Pons (tissue), 1 donor: Measurements from ENCODE around the gene UBR4.
A peak's percentile ranks its signal among the peaks of the same experiment; 100 is the strongest.

Source experiments
- DNase-seq: peaks from one replicate; pipeline ENCODE4 v3.0.0-alpha.2; 2016; ENCODE audit warnings: low spot score

UBR4 gene

DNA sequence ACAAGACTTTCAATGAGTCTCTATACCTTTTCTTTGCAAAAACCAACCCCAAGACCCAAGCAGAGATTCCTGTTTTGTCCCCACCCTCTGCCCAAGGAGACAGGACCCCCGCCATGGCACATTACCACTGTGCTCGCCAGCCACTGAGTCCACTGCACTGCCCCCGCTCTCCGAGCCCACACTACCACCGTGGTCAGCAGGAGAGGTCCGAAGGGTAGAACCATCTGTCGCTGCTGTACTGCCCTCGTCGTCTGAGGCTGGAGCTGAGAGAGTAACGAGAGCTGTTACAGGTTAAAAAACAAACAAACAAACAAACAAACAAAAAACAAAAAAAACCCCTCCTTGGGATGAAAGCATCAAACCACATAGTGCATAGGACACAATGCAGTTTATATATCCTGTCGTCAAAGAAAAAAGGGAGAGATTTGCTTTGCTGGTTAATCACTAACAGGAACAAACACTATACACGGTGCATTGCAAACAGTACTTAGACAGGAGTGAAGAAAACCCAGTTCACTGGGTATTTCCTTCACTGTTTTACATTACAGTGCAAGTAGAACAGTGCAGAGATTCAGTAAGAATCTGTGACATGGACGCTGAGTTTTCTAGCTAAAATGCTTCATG lies 71.0 kb downstream of the UBR4 start:
- DNase-seq, result no peak

DNA sequence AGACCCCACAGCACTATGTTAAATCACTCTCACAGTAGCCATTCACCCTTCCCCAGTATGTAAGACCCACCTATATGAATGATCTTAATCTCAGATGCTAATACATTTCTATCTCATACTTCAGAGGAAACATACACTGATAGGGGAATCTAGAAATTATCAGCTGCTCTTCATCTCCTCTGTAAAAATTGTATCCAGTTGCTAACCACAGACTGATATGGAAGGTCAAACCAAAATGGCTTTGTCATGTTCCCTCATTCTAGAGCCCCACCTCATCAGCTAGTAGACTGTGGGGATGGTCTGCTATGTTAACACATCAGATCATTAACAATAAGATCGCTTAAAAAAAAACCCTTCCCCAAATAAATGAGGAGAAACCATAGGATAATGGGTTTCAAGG lies 71.7 kb downstream of the UBR4 start:
- no peak for DNase-seq

DNA sequence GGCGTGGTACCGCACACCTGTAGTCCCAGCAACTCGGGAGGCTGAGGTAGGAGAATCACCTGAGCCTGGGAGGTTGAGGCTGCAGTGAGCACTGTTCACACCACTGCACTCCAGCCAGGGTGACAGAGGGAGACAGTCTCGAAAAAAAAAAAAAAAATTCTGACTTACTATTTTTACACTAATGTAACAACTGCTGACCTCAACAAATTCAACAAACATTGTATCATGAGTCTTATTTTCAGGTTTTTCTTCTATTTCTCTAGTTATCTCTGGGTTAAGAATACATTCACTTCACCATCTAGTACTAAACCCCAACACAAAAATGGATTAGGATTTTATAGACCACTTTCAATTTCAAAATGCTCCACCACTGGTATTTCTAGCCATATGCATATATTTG lies 72.9 kb downstream of the UBR4 start:
- DNase-seq, result no peak

DNA sequence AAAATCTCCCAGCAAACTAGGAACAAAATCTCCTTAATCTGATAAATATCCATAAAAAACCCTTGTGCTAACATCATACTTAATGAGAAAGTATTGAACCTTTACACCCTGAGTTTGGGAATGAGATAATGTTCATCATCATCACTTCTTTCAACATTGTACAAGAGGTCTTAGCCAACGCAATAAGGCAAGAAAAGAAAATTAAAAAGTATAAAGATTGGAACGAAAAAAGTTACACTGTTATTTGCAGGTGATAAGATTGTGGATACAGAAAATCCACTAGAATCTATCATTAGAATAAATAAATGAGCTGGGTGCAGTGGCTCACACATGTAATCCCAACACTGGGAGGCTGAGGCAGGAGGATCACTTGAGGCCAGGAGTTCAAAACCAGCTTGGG lies 76.7 kb downstream of the UBR4 start:
- DNase-seq, result no peak

DNA sequence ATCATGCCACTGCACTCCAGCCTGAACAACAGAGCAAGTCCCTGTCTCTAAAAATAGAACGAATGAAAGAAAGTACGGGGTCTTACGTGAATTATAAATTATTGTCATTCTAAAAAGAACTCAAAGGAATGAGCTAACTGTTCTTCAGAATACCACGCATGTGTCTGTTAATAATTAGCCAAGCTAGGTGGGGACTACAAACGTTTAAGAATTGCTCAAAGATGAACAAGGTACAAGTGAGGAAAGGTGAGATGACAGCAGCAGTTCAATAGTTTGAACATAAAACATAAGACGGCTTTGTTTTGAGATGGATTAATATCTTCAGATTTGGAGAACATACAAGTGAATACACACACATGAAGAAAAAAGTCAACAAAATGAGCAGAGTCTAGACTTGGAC lies 79.6 kb downstream of the UBR4 start:
- DNase-seq, result no peak

DNA sequence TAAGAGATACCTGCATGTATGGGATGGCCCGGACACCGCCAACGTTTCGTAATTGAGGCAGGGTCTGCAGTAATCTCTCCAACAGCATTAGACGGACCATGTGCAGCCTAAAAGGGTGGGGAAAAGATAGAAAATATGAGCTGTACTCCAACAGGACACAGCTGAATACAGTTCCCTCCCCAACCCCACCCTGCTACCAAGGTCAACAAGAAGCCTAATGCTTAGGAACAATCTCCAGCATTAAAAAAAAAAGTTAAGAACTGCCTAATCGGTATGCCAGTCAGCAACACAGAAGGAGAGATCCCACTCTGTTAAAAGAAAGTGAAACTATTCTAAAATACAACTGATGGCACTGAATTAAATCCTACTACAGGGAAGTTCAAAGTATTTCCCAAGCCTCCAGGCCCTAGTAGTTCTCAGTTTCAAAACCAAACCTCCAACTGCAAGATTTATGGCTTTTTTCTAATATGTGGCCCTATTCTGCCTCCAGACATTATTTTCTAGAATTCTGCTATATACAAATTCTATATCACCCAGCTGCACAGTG lies 81.0 kb downstream of the UBR4 start:
- DNase-seq, result no peak

DNA sequence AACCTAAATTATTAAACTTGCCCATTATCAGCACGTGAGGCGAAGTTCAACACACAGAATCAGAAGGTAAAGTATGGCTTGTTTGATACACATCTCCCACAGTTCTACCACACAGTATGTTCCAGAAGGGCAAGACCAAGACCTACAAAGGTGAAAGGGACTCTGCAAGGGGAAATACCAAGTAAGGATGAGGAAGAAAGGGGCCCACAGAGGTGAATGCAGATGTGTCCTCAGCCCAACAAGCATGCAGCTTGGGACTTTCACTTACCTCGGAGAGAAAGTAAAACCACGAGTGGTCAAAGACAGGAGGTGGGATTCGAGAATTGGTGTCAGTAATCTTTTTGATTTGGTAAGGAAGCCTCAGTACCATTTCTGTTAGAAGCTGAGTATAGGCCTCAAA lies 85.8 kb downstream of the UBR4 start:
- no peak for DNase-seq

DNA sequence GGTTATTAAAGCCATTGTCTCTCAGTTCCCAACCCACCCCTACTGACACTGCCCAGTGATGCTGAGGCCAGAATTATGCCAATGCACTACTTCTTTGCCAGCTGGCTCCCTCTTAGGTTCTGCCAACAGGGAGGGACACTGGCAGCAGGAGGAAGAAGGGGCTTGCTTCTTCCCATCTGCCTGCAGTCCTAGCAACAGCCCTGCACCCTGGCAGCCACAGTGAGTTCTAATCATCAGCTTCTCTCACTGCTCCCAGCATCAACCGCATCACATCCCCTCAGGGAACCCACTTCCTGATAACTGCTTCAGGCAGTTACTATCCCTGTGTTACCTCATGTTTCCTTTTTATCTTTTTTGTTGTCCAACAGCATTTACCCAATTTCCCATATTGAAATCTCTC lies 86.2 kb downstream of the UBR4 start:
- DNase-seq, result peak; percentile 31

DNA sequence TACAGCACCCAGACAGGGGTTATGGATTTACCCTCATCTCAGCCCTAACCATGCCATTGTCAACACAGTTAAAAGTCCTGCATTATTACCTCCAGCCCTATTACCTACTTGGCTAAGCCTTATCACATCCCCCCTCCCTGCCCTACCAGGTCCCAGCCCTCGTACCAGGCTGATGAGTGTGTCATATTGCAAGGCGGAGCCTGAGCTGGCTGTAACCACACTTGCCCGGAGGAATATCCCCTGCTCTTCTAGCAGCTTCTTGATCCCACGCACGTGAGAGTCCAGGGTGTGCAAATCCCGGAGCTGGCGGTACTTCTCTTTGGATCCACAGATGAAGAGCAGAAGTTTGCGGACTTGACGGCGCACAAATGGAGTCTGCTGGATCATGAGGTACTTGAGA lies 87.4 kb downstream of the UBR4 start:
- DNase-seq, result no peak

DNA sequence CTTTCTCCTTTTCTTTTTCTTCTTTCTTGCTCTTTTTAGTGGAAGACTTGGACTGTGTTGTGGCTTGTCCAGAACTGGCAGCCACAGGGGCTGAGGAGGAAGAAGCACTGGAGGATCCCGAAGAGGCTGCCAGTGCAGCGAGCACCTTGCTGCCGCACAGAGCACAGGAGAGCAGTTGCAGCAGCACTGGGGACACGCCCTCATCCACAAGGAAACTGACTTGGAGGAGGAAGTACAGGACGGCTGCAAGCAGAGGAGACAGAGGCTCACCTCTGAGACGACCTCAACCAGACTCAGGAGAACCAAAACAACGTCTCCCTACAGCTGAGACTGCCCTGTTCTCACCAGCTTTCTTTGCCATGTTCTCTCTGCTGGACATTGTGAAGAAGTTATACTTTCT lies 88.9 kb downstream of the UBR4 start:
- no peak for DNase-seq

DNA sequence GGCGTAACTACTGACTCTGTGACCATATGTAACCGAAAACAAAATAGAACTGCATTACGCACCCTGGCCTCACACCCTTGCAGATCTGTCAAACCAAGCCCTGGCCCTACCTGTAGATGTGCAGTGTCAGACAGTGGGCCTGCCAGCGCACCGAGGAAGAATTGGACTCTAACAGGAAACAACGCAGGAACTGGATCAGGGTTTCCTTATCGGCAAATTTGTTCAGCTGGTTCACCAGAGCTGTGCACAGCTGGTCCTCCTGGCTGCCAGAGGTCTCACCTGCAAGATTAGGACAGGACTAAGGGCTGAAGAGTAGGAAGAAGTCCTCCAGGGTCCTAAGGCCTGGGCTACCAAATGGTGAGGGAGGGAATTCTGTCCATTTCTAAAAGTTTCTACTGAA lies 90.0 kb downstream of the UBR4 start:
- DNase-seq, result no peak

DNA sequence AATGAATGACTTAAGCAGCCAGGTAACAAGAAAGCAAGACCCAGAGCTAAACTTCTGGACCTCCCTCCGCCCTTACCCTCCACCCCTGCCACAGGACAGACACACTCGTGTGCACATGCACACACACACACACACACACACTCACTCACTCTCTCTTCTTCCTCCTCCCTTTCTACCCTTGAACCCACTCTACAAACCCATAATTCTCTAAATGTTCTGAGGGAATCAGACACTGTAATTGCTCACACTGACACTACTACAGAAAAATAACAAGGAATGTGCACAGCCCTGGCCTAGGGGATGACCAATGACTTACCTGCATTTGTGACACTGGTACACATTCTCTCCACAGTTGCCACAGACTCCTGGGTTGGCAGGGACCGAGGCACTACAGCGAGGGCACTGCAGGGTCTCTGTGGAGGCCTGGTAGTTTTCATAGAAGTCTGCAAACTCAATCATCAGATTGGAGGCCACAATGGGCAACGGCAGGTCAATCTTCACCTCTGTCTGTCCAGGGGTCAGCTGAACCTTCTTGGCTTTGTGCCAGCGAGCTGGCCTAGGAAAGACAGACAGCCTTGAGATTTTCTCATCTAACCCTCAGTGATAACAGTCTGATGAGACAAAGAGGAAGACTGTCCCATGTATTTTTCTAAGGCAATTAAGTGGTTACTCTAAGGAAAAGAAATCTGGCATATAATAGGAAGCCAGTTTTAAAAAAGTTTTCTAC lies 94.8 kb downstream of the UBR4 start:
- no peak for DNase-seq

DNA sequence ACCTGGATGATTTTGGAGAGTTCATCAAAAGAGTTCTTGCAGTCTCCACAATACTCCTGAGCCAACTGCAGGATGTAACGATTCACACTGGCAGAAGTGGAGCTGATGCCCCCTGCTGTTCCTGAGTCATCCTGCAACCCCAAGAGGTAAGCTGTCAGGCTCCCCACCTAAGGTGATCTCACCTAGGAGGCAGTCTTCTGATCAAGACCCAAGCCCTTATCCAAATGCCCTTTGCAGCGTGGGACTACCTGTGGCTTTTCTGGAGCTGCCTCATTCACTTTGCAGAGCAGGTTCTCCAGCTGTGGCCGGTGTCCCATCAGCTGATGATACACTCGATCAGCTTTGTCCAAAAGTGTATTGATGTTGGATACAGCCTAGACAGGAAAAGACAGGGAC lies 96.4 kb downstream of the UBR4 start:
- peak; percentile 26 for DNase-seq

DNA sequence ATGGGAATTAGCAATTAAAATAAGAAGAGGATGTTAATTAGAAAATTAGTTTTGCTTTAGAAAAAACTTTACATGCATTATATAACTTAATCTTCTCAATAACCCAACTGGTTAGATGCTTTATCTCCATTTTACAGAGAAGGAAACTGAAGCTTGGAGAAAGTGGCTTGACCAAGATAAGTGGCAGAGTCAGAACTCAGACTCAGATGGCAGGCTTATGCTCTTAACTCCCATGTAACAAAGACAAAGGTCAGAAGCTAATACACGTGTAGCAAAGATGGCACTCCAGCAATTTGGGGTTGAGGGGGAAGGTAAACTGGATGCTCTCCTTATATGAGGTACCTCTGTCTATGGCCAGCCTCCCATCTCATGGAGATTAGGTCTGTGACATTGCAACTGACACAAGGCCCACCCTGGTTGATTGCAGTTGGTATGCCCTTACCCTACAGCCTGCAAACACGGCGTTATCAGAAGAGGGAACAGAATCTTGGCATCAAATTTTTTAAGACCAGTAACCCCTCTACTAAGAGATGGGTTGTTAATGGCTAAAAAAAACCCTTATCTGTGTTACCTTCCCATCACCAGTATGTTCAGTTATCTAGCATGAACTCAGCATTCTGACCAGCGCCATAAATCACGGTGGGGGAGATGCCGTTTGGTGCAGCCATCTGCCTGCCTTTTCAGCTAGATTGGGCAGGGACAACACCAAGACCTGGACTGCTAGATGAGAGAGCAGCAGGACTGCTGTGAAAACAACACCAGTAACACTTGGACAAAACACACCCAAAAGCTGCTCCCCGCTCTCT lies 97.0 kb downstream of the UBR4 start:
- DNase-seq, result no peak

DNA sequence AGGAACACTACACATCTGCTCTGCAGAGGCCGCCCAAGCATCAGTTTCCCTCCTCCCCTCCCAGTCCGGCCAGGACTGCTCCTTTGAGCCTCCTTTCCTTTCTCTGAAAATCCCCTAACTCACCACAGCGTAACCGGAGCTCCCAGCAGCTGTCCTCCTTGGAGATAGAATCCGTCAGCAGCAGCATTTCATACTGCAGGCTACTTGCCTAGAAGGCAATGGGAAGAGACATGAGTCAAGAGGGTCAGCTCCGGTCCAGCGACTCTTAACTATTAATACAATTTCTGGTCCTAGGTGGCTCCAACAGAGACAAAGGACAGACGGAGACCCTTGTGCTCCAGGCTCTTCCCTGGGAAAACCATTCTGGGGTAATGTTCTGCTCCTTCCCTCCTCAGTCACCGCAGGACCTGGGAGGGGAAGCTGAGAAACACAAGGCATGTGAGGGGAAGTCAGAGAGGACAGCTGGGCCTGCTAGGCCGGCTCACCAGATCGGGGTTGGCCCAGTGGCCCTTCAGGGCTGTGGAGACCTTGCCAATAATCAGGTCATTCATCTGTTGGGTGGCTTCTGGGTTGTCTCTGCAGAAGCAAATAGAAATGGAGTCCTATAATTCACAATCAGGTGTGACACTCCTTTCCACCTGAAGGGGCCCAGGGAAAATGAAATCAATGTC lies 99.7 kb downstream of the UBR4 start:
- DNase-seq, result no peak

DNA sequence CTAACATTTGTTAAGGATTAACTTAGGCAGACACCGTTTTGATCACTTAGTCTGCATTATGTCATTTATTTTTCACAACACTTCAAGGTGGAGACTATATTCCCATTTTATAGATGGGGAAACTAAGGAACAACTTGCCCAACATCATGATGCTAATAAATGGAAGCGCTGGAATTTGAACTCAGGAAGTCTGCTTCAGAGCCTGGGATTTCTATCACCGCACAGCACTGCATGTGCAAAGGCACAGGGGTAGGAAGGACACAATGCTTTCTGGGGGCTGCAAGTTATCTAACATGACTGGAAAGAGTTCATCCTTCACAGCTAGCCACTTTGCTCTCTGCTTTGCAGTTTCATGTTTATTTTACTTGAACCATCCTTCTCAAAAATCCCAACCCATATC lies 100.5 kb downstream of the UBR4 start:
- DNase-seq, result no peak

DNA sequence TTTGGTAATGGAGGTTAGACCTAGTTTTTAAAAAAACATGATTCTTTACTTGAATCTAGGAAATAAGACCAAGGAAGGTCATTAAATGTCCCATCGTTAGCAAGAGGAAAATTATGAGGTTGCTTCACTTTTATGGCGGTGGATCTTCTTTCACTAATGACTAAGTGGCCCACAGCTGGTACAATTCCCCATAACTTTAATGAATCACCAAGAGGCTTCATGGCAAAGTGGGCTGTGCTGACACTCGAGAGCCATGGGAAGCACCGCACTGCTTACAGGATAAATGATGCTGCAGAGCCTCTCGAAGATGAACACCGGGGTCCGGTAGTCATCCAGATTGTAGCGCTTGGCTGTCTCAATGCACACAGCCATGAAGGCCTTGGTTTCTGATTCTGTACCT lies 108.8 kb downstream of the UBR4 start:
- DNase-seq, result no peak

DNA sequence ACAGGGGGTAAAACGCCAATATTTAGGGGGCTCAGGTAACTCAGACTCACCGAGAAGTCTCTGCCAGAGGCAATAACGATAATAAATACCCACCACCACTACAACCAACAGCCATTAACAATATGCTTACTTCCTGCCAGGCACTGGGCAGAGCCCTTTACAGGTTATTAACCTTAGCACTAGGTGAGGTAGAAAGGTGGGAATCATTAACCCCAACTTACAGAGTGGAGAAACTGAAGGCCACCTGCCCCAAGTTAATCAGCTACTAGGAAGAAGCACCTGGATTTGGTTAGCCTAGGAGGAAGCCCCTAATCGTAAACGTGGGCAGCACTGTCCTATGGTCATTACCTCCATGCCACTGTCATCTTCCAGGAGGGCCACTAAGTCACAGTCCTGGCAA lies 110.0 kb downstream of the UBR4 start:
- DNase-seq, result no peak

DNA sequence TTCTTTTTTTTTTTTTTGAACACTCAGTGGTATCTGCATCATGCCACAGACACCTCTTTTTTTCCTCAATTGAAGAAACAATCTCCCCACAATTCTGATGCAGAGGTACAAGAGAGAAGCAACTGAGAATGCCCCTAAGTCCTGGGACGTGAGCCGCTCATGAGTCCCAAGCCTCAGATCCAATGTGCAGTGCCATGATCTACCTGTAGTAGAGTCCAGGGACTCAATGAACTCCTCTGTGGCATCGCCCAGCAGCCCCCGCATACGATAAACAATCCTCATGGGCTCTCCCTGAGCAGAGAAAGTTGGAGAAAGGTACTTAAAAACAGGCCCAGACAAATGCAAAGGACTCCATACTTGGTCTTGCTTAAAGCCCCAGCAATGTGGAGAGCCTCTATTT lies 113.1 kb downstream of the UBR4 start:
- DNase-seq, result no peak

DNA sequence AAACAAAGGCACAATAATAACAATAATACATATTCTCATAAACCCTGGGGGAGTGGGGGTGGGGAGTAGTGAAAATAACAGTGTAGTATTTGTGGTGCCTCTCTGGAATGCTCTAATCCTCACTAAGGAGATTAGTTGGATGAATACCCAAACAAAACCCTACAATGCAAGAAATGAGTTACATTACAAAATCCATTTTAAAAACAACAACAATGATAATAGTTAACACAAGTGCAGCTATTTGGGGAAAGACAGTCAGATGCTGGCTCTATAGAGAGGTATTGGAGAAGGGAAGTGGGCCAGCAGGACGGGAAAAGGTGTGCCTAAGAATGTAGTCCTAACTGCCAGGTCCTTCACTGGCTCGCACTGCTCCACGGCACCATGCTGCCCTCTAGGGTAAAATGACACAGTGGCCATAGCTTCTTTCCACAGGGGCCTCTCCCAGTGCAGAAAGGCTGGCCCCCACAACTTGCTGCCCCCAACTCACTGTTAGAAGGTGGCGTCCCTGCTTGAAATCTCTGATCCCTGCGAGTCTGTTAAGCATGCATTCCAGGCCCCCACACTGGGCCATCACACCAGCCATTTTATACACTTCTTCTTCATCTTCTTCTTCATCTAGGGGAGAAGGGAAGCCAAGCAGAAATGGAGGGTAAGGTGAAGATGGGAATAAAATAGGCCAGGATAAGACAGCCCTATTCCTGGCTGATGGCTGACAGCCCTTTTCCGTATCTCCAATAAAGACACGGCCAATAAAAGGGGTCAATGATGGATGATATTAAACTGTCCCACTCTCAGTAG lies 113.8 kb downstream of the UBR4 start:
- DNase-seq, result peak; percentile 31

DNA sequence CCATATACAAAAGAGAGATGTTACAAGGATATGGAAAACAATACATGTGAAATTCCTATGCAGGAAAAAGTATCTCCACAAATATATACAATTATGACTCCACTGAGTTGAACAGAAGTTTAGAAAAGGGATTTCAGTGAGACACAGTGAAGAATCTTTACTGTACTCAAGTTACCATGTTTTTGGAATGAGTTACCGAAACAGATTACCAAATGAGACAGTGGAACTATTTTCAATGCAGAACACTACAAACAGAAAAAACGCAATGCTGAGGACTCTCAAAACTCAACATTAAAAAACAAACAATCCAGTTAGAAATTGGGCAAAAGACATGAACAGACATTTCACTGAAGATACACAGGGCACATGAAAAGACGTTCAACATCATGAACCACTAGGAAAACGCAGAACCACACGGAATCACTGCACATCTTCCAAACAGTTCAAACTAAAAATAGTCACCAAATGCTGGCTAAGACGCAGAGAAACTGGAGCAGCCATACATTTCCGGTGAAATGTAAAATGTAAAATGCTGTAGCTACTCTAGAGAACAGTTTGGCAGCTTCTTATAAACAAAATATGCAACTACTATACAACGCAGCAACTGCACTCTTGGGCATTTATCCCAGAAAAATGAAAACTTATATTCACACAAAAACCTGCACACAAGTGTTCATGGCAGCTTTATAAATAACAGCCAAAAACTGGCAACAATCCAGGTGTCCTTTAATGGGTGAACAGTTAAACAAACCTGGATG lies 118.7 kb downstream of the UBR4 start:
- no peak for DNase-seq
